HG02588 (cell line): ENCODE data around the gene MAGEA2B.
"Not testable (repeated sequence)": the region's sequence is repeated elsewhere in the genome, so short reads cannot be mapped to it uniquely, and the experiment has no call there.

ENCODE experiments used
- ATAC-seq: cut with Tn5 transposase; IDR thresholded peaks from one replicate; pipeline ENCODE4 v1.9.1; 2021; ENCODE audit warnings: mild to moderate bottlenecking, moderate library complexity; ENCODE audit not compliant: unreplicated experiment

Gene MAGEA2B

GRCh38 chrX:152754871-152755270 lies 40.4 kb downstream of the MAGEA2B start:
- ATAC-seq = not testable (repeated sequence)

GRCh38 chrX:152758918-152759317 lies 44.5 kb downstream of the MAGEA2B start, which contains the start of gene CSAG3:
Gene CSAG3 (plus strand): TSS chrX:152759218.
- ATAC-seq = not testable (repeated sequence)

- ATAC-seq = not testable (repeated sequence)
These were observed 45.1 kb downstream of the MAGEA2B start for GRCh38 chrX:152759544-152759943.

- not testable (repeated sequence) for ATAC-seq
These were observed 47.2 kb downstream of the MAGEA2B start for GRCh38 chrX:152761582-152761981.

GRCh38 chrX:152766562-152766961 lies 52.1 kb downstream of the MAGEA2B start:
- ATAC-seq = not testable (repeated sequence)
